WERI-Rb-1 (cell line): Measurements from ENCODE around the gene RSPH6A.

ENCODE experiments used
- DNase-seq: peaks from one replicate; pipeline ENCODE4 v3.0.0-alpha.2; 2020
- H3K27ac ChIP-seq: fragments of 250-450 bp; sonication (Bioruptor Pico); 2 replicates; pipeline ENCODE4 v1.5.1; 2020; ENCODE audit warnings: mild to moderate bottlenecking, moderate library complexity
- H3K27me3 ChIP-seq: fragments of 250-450 bp; sonication (Bioruptor Pico); 2 replicates; pipeline ENCODE4 v1.5.1; 2021; ENCODE audit warnings: mild to moderate bottlenecking, low read depth, moderate library complexity; ENCODE audit not compliant: insufficient read depth, severe bottlenecking
- H3K36me3 ChIP-seq: fragments of 250-450 bp; sonication (Bioruptor Pico); 2 replicates; pipeline ENCODE4 v1.5.1; 2020; ENCODE audit warnings: mild to moderate bottlenecking, moderate library complexity
- H3K4me3 ChIP-seq: 2 replicates; pipeline ENCODE4 v1.5.1; 2011; ENCODE audit warnings: low read depth, mild to moderate bottlenecking, control low read depth, low read length
- H3K9me3 ChIP-seq: fragments of 250-450 bp; sonication (Bioruptor Pico); 2 replicates; pipeline ENCODE4 v1.5.1; 2021; ENCODE audit warnings: mild to moderate bottlenecking, moderate library complexity; ENCODE audit not compliant: severe bottlenecking
- TF ChIP-seq, protein P1 (sequence below): IDR thresholded peaks from 2 replicates; pipeline ENCODE4 v1.5.1; 2011; ENCODE audit warnings: low read depth, mild to moderate bottlenecking, control low read depth, inconsistent platforms, low read length

Gene RSPH6A

DNA sequence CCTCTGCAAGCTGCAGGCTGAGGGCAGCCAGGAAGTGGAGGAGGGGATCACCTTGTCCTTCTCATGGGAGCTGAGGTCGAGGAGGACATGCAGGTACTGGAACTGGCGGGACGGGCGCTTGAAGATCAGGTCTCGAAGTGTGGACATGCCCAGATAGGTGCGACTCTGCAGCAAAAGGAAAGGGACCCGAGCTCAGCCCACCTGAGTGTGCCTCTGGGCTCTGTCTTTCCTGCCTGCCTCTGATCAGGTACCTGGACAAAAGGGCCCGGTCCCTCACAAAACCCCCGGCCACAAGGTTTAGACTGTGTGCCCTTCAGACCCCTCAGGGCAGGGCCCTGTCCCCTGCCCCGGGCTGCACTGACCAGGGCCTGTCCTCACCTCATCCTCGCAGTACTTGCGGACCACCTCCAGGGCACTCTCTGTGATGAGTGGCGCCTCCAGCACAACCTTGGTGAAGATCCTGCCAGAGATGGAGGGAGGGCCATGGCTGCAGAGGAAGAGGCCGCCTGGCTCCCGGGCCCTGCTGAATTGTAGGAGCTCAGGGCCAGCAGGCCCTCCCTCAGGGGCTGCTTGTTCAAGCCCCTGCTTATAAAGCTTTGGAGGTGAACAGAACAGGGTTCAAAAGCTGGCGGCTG is 12.5 kb upstream of the RSPH6A start:
- Histone ChIP-seq H3K27me3 (no peaks in the 10 kb centered on the region), H3K27ac (no peak overlapping the region; the same call in 1 of the 2 replicates), H3K9me3 (no peaks in the 10 kb centered on the region), H3K4me3 (no peak overlapping the region), H3K36me3 (peaks cover 81% of the 10 kb centered on the region)
- no peak for DNase-seq
- TF ChIP-seq, protein P1, sequence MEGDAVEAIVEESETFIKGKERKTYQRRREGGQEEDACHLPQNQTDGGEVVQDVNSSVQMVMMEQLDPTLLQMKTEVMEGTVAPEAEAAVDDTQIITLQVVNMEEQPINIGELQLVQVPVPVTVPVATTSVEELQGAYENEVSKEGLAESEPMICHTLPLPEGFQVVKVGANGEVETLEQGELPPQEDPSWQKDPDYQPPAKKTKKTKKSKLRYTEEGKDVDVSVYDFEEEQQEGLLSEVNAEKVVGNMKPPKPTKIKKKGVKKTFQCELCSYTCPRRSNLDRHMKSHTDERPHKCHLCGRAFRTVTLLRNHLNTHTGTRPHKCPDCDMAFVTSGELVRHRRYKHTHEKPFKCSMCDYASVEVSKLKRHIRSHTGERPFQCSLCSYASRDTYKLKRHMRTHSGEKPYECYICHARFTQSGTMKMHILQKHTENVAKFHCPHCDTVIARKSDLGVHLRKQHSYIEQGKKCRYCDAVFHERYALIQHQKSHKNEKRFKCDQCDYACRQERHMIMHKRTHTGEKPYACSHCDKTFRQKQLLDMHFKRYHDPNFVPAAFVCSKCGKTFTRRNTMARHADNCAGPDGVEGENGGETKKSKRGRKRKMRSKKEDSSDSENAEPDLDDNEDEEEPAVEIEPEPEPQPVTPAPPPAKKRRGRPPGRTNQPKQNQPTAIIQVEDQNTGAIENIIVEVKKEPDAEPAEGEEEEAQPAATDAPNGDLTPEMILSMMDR = no peak

DNA sequence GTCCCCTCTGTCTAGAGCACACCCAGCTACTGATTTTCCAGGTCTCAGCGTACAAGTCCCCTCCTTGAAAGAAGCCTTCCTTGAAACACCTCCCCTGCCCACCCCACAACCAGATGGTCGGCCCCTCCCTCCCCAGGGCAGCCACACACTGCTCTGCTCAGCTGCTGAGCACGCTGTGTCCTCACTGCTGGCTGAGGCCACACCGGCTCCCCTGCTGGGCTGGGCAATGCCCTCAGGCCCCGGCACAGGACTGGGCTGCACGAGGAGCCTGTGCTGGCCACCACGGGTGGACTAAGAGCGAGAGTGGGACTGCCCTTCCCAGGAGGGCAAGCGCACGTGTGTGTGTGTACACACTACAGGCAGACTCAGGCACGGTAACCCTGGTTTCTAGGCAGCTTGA is 11.8 kb upstream of the RSPH6A start:
- Histone ChIP-seq H3K9me3 (no peaks in the 10 kb centered on the region), H3K36me3 (peaks cover 77% of the 10 kb centered on the region), H3K27me3 (no peaks in the 10 kb centered on the region), H3K4me3 (no peak overlapping the region), H3K27ac (peak overlapping the region; percentile 56)
- TF ChIP-seq, protein P1 = no peak
- peak; percentile 75 for DNase-seq

DNA sequence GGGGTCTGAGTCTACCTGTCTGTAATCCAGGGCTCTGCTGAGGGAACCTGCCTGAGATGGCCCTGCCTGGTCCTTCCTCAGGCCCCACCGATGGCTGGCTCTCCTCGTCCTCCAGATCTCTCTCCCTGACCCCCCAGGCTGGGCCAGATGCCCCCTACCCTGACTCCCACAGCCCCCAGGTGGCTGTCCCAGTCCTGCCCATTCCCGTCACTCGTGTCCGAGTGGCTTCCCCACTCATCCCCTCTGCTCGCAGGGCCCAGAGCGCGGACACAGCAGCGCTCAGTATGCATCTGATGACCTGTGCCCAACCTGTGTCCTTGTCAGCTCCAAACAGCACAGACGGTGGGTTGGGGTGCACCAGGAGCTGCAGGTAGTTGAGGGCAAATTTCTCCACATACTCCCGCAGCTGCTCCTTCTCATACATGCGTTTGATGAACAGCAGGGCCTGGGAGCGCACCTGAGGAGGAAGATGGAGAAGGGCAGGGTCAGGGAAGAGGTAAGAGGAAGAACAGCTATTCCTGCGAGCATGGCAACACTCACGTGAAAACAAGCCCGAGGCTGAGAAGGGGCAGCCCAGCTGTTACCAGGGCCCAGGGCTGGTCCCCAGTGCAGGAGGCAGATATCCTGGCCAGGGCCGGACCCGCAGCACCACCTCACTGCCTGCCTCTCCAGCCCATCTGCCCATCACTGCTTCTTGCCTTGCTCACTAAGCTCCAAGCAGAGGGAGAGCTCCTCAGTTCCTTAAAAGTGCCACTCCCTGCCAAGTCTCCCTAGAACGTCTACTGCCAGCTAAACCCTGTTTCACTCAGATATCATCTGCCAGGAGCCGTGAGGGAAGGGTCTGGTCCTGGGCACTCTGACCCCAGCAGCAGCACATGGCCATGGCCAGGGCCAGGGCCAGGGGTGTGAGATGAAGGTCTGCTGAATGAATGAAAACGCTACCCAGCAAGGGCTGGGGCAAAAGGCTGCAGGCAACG is 11.1 kb upstream of the RSPH6A start:
- TF ChIP-seq, protein P1 = no peak
- H3K27ac ChIP-seq = no peak overlapping the region
- H3K4me3 ChIP-seq = no peak overlapping the region
- H3K27me3 ChIP-seq = no peaks in the 10 kb centered on the region
- H3K36me3 ChIP-seq = peaks cover 80% of the 10 kb centered on the region
- DNase-seq = no peak
- no peaks in the 10 kb centered on the region for H3K9me3 ChIP-seq

DNA sequence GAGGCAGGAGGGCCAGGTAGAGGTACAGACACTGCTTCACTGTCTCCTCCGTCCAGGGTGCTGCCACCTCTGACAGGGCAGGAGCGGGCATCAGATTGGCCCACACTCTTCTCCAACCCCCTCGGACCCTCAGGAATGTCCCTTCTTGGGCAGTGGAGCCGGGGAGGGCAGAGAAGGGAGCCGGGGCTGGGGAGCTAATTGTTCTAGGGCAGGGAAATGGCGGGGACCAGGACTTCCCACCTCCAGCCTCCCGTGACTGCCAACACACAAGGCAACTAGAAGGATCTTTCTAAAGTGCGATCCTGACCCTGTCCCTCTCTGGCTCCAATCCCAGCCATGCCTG is 10.1 kb upstream of the RSPH6A start:
- TF ChIP-seq, protein P1 = no peak
- no peak for DNase-seq
- Histone ChIP-seq H3K36me3 (peaks cover 83% of the 10 kb centered on the region), H3K27me3 (no peaks in the 10 kb centered on the region), H3K27ac (no peak overlapping the region), H3K4me3 (no peak overlapping the region), H3K9me3 (no peaks in the 10 kb centered on the region)

DNA sequence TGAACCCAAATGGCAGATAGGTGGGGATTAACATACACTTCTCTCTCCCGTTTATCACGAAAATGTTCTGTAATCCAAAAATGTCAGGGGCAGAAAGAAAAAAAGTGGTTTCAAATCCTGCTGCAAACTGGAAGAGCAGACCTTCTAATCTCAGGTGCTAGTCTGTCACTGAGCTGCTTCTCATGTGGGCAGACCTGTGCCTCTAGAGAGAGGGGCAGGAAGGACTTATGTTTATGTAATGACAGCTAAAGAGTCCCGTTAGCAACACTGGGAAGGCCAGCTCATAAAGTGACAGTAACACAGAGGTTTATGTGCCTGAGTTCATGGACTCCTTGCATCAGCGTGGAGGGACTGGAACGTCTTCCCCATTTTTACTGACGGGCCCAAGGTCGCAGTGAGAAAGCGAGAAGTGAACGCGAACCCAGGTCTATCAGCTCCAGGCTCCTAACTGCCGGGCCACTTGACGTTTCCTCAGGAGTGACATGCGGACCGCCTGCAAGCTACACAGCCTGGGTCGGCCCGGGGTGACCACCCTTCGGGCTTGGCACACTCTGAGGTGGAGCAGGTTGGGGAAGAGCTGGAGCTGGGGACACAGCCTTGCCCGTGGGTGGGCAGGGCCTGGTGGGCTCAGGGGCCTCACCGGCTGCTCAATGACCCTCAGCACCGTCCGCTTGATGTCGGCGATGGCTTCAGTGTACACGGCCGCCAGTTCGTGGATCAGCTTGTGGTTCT is 9.6 kb upstream of the RSPH6A start:
- no peak overlapping the region for H3K4me3 ChIP-seq
- TF ChIP-seq, protein P1 = no peak
- no peaks in the 10 kb centered on the region for H3K27me3 ChIP-seq
- DNase-seq = no peak
- H3K27ac ChIP-seq = no peak overlapping the region
- peaks cover 80% of the 10 kb centered on the region for H3K36me3 ChIP-seq
- no peaks in the 10 kb centered on the region for H3K9me3 ChIP-seq
